ENCODE measurements around the gene ZNF423. TPM values are rescaled to one million over a fixed set of nuclear protein-coding genes. Genes with fewer than 3 reads are reported as not detected.
A peak's percentile ranks its signal among the peaks of the same experiment; 100 is the strongest.

ZNF423 gene
- total and polyA plus RNA-seq, 12 donors, result 1.7 to 10.6 (median 5.5) TPM

GRCh38 chr16:49603956-49604355 lies 252.0 kb downstream of the ZNF423 start:
- H3K27ac ChIP-seq, result no peak overlapping the region
- H3K27me3 ChIP-seq, result no peaks in the 10 kb centered on the region
- WGBS, 4 donors, result 92 to 98% (median 96%) methylated on average over 9 of the region's 9 CpGs
- no peak overlapping the region for H3K4me3 ChIP-seq
- peak in 2 of 7 donors; percentile 5 to 44 for DNase-seq
- intact Hi-C loops (cut with DNase I), result loop anchor here (10.0 kb wide), 2 partner anchors 189 to 251 kb away; partner anchors contain the start of gene ZNF423 (in 1 of the 2)
- no peaks in the 10 kb centered on the region for H3K36me3 ChIP-seq (replicated peaks in 1 of 2)
- H3K4me1 ChIP-seq (replicated peaks in 1 of 2), result no peaks in the 10 kb centered on the region
- no peaks in the 10 kb centered on the region for H3K9me3 ChIP-seq (replicated peaks in 1 of 3)
- TF ChIP-seq POLR2A (IDR thresholded peaks at IDR 0.05) (no peak), CTCF (IDR thresholded peaks at IDR 0.05) (no peak)

GRCh38 chr16:49602976-49603310 lies 253.0 kb downstream of the ZNF423 start:
- H3K9me3 ChIP-seq (replicated peaks in 1 of 3), result no peaks in the 10 kb centered on the region
- intact Hi-C loops (cut with DNase I), result loop anchor here (10.0 kb wide), 2 partner anchors 188 to 252 kb away; partner anchors contain the start of gene ZNF423 (in 1 of the 2)
- WGBS, 4 donors, result 77 to 84% (median 84%) methylated on average over 9 of the region's 9 CpGs
- H3K27me3 ChIP-seq, result no peaks in the 10 kb centered on the region
- H3K36me3 ChIP-seq (replicated peaks in 1 of 2), result no peaks in the 10 kb centered on the region
- TF ChIP-seq POLR2A (IDR thresholded peaks at IDR 0.05) (no peak), CTCF (IDR thresholded peaks at IDR 0.05) (no peak)
- DNase-seq, result no peak
- H3K27ac ChIP-seq, result no peak overlapping the region
- no peak overlapping the region for H3K4me3 ChIP-seq
- H3K4me1 ChIP-seq (replicated peaks in 1 of 2), result no peaks in the 10 kb centered on the region

GRCh38 chr16:49602201-49602975 lies 253.5 kb downstream of the ZNF423 start:
- no peak for TF ChIP-seq CTCF (IDR thresholded peaks at IDR 0.05)
- TF ChIP-seq POLR2A (IDR thresholded peaks at IDR 0.05), result no peak
- Histone ChIP-seq H3K27ac (peak overlapping the region in 1 of 5 donors; percentile 5), H3K36me3 (replicated peaks in 1 of 2) (no peaks in the 10 kb centered on the region), H3K4me1 (replicated peaks in 1 of 2) (no peaks in the 10 kb centered on the region), H3K4me3 (no peak overlapping the region), H3K9me3 (replicated peaks in 1 of 3) (no peaks in the 10 kb centered on the region), H3K27me3 (no peaks in the 10 kb centered on the region)
- WGBS, 4 donors, result 76 to 81% (median 79%) methylated on average over 16 to 22 of the region's 22 CpGs
- peak in 2 of 7 donors; percentile 15 to 43 for DNase-seq
- intact Hi-C loops (cut with DNase I), result loop anchor here (10.0 kb wide), 2 partner anchors 188 to 252 kb away; partner anchors contain the start of gene ZNF423 (in 1 of the 2)

- Histone ChIP-seq H3K4me1 (replicated peaks in 1 of 2) (no peaks in the 10 kb centered on the region), H3K9me3 (replicated peaks in 1 of 3) (no peaks in the 10 kb centered on the region), H3K36me3 (replicated peaks in 1 of 2) (no peaks in the 10 kb centered on the region), H3K4me3 (no peak overlapping the region), H3K27ac (no peak overlapping the region), H3K27me3 (no peaks in the 10 kb centered on the region)
- whole genome bisulfite sequencing, 4 donors, result 67 to 80% (median 72%) methylated on average over 2 to 6 of the region's 6 CpGs
- TF ChIP-seq POLR2A (IDR thresholded peaks at IDR 0.05), result no peak
- no peak for TF ChIP-seq CTCF (IDR thresholded peaks at IDR 0.05)
- intact Hi-C loops (cut with DNase I), result loop anchor here (10.0 kb wide), 2 partner anchors 187 to 253 kb away; partner anchors contain the start of gene ZNF423 (in 1 of the 2)
- peak in 2 of 7 donors; percentile 11 to 45 for DNase-seq
Measured at GRCh38 chr16:49601576-49601975, 254.3 kb downstream of the ZNF423 start.
